Common myeloid progenitor, CD34-positive (primary cell): ENCODE measurements around the gene CUL7.
"Not testable (repeated sequence)": the region's sequence is repeated elsewhere in the genome, so short reads cannot be mapped to it uniquely, and the experiment has no call there.

Experiments
- CTCF ChIA-PET: fragments of 350-600 bp; sonication (Branson Sonifier 250); formaldehyde crosslinking; loops from one replicate; lab custom pipeline; 2021; ENCODE audit warnings: antibody characterized with exemption; lab: Charles Lee
- POLR2A ChIA-PET: fragments of 350-600 bp; sonication (Branson Sonifier 250); formaldehyde crosslinking; loops from one replicate; lab custom pipeline; 2021; ENCODE audit warnings: antibody characterized with exemption; lab: Charles Lee
- DNase-seq, 3 donors: peaks; one replicate each; pipeline versions ENCODE4 v3.0.0 to v3.0.0-alpha.2; 2013
- H3K27ac ChIP-seq, 2 experiments: 1 replicate in 1 of 2; 2 replicates in 1 of 2; pipeline ENCODE4 v1.7.0; 2013; ENCODE audit warnings: inconsistent platforms in 2 of 2, low read length in 2 of 2, mild to moderate bottlenecking in 2 of 2, low read depth in 1 of 2, moderate library complexity in 1 of 2; ENCODE audit not compliant: severe bottlenecking in 2 of 2, insufficient read depth in 1 of 2, poor library complexity in 1 of 2
- H3K27me3 ChIP-seq, 5 experiments: replicated peaks in 2 of 5; 1 replicate in 3 of 5; 2 replicates in 2 of 5; pipeline versions ENCODE4 v1.6.1 to v1.7.0; 2013; ENCODE audit warnings: low read length in 4 of 5, mild to moderate bottlenecking in 2 of 5, moderate library complexity in 2 of 5, inconsistent platforms in 1 of 5; ENCODE audit not compliant: insufficient read depth in 5 of 5, control insufficient read depth in 4 of 5
- H3K36me3 ChIP-seq, 4 experiments: 1 replicate in 2 of 4; 2 replicates in 2 of 4; pipeline versions ENCODE4 v1.6.1 to v1.7.0; 2013; ENCODE audit warnings: low read length in 3 of 4, control low read depth in 1 of 4, mild to moderate bottlenecking in 1 of 4; ENCODE audit not compliant: control insufficient read depth in 4 of 4, insufficient read depth in 4 of 4
- H3K4me1 ChIP-seq, 4 experiments: 1 replicate in 3 of 4; 2 replicates in 1 of 4; pipeline versions ENCODE4 v1.6.1 to v1.7.1; 2013; ENCODE audit warnings: low read length in 3 of 4, mild to moderate bottlenecking in 3 of 4, control low read depth in 1 of 4, inconsistent platforms in 1 of 4, moderate library complexity in 1 of 4; ENCODE audit not compliant: control insufficient read depth in 4 of 4, insufficient read depth in 4 of 4; ENCODE audit errors: control extremely low read depth in 1 of 4
- H3K4me3 ChIP-seq, 7 experiments: 1 replicate in 4 of 7; 2 replicates in 3 of 7; pipeline versions ENCODE4 v1.5.1 to v1.7.0; 2013; ENCODE audit warnings: mild to moderate bottlenecking in 7 of 7, low read length in 6 of 7, moderate library complexity in 6 of 7, inconsistent platforms in 2 of 7, low read depth in 2 of 7, control low read depth in 1 of 7; ENCODE audit not compliant: insufficient read depth in 4 of 7, control insufficient read depth in 1 of 7; ENCODE audit errors: extremely low read depth in 1 of 7
- H3K9me3 ChIP-seq, 5 experiments: 1 replicate in 4 of 5; 2 replicates in 1 of 5; pipeline versions ENCODE4 v1.6.1 to v1.7.1; 2013; ENCODE audit warnings: low read length in 4 of 5, mild to moderate bottlenecking in 2 of 5, inconsistent platforms in 1 of 5, low read depth in 1 of 5, moderate library complexity in 1 of 5; ENCODE audit not compliant: control insufficient read depth in 4 of 5, insufficient read depth in 2 of 5; ENCODE audit errors: control extremely low read depth in 1 of 5
- WGBS: methylation state at CpG from one replicate; pipeline ENCODE4 v1.1.5; 2013; ENCODE audit not compliant: insufficient coverage; 5-methylcytosine and 5-hydroxymethylcytosine counted together

The CUL7 gene

DNA sequence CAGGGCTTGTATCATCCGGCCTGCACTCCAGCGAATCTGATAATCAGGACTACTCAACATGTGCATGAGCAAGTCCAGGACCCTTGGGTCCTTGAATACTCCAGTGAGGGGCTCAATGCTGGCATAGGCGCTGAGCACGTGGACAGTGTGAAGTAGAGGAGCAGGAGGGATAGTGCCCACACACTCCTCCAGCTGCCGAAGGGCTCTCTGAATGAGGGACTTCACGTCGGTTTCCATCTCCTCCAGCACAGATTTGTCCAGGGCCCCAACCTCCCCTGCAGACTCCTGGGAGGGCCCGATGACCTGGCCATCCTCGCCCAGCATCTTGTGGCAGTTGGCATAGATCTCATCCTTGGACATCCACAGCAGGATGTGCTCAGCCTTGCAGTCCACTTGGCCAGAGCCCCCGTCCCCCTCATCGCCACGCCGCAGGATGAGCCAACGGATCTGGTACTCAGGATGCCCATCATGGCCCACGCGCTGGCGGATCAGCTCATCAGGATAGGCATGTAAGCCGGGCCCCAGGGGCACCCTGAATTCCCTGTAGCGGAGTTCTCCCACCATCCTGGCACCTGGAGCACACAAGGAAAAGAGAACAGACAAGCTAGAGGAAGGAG is 1.3 kb downstream of the CUL7 start:
- ChIA-PET CTCF (interaction anchor here (1.8 kb wide), 1 partner anchor 18 kb away, joined by 4 read pairs; no protein-coding TSS in a partner anchor), POLR2A (no interaction called here)
- H3K4me1 ChIP-seq = peaks cover 0 to 21% (median 19%) of the 10 kb centered on the region in 4 experiments
- H3K36me3 ChIP-seq = peaks cover 4 to 57% (median 29%) of the 10 kb centered on the region in 4 experiments
- H3K27me3 ChIP-seq = no peaks in the 10 kb centered on the region
- 97% methylated on average over 19 of the region's 19 CpGs for WGBS
- DNase-seq = no peak
- peak overlapping the region in 1 of 2 experiments; percentile 90 for H3K27ac ChIP-seq
- H3K9me3 ChIP-seq = no peaks in the 10 kb centered on the region
- peak overlapping the region in 3 of 7 experiments; percentile 83 to 93 (median 91) for H3K4me3 ChIP-seq

GRCh38 chr6:43050981-43051380 is 2.7 kb downstream of the CUL7 start:
- 98% methylated on average over 10 of the region's 17 CpGs for WGBS
- DNase-seq = no peak
- POLR2A ChIA-PET = no interaction called here
- peaks cover 0 to 21% (median 19%) of the 10 kb centered on the region in 4 experiments for H3K4me1 ChIP-seq
- CTCF ChIA-PET = interaction anchor here (1.1 kb wide), 1 partner anchor 40 kb away, joined by 4 read pairs; no protein-coding TSS in a partner anchor
- no peak overlapping the region for H3K4me3 ChIP-seq
- no peaks in the 10 kb centered on the region for H3K9me3 ChIP-seq
- peaks cover 7 to 66% (median 34%) of the 10 kb centered on the region in 4 experiments for H3K36me3 ChIP-seq
- peak overlapping the region in 1 of 2 experiments; percentile 11 for H3K27ac ChIP-seq
- H3K27me3 ChIP-seq = no peaks in the 10 kb centered on the region

GRCh38 chr6:43047998-43048397 is 5.7 kb downstream of the CUL7 start:
- H3K36me3 ChIP-seq = peaks cover 7 to 78% (median 46%) of the 10 kb centered on the region in 4 experiments
- CTCF ChIA-PET = no interaction called here

DNA sequence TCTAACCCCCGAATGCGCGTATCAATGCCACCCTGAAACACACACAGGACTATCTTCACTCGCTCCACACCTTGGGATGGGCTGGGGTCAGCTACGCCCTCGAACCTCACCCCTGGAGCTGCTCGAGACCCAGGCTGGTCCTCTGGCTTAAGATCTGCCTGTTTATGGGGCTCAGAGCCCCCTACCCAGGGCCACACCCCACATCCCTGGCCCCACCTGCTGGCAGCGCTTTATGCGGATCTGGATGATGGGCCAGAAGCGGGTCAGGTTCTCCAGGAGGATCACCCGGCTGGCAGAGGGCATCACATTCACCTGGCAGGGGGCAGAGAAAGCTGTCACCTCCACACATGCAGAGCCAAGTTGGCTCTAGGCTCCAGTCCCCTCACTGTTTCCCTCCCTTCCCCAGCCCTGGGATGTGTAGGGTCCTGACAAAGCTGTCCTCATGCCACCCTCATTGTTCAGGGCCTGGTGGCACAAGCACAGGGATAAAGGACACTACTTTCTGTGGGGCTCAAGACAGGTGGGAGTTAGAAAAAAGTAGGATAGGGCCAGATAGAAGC is 8.2 kb downstream of the CUL7 start:
- WGBS = 89% methylated on average over 10 of the region's 11 CpGs
- ChIA-PET CTCF (interaction anchor here (1.1 to 1.3 kb wide), 2 partner anchors 11 to 21 kb away, joined by 3 read pairs; no protein-coding TSS in a partner anchor), POLR2A (no interaction called here)
- Histone ChIP-seq H3K4me3 (no peak overlapping the region), H3K27ac (no peak overlapping the region), H3K9me3 (no peaks in the 10 kb centered on the region), H3K36me3 (peaks cover 11 to 78% (median 51%) of the 10 kb centered on the region in 4 experiments), H3K27me3 (no peaks in the 10 kb centered on the region), H3K4me1 (no peaks in the 10 kb centered on the region)
- DNase-seq = no peak

More at GRCh38 chr6:43047998-43048397, 5.7 kb downstream of the CUL7 start:
- Histone ChIP-seq H3K9me3 (no peaks in the 10 kb centered on the region), H3K4me3 (no peak overlapping the region), H3K27me3 (no peaks in the 10 kb centered on the region), H3K27ac (no peak overlapping the region), H3K4me1 (peaks cover 0 to 12% (median 9%) of the 10 kb centered on the region in 4 experiments)
- POLR2A ChIA-PET = no interaction called here
- 98% methylated on average over 7 of the region's 7 CpGs for WGBS
- DNase-seq = no peak

GRCh38 chr6:43043310-43043709 is 10.3 kb downstream of the CUL7 start:
- H3K4me3 ChIP-seq = no peak overlapping the region
- DNase-seq = no peak
- no peaks in the 10 kb centered on the region for H3K9me3 ChIP-seq
- peaks cover 0 to 5% (median 0%) of the 10 kb centered on the region in 4 experiments for H3K4me1 ChIP-seq
- ChIA-PET CTCF (no interaction called here), POLR2A (interaction anchor here (0.8 kb wide), 1 partner anchor 82 kb away, joined by 3 read pairs; no protein-coding TSS in a partner anchor)
- H3K27me3 ChIP-seq = no peaks in the 10 kb centered on the region
- WGBS = 94% methylated on average over 9 of the region's 9 CpGs
- H3K36me3 ChIP-seq = peaks cover 9 to 82% (median 55%) of the 10 kb centered on the region in 4 experiments
- H3K27ac ChIP-seq = no peak overlapping the region

DNA sequence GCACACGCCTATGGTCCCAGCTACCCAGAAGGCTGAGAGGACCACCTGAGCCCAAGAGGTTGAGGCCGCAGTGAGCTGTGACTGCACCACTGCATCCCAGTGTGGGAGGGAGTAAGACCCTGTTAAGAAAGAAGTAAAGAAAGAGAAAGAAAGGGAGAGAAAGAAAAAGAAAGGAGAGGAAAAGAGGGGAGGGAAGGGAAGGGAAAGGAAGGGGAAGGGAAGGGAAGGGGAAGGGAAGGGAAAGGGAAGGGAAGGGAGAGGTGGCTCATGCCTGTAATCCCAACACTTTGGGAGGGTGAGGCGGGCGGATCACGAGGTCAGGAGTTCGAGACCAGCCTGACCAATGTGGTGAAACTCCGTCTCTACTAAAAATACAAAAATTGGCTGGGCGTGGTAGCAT is 12.2 kb downstream of the CUL7 start:
- CTCF ChIA-PET = interaction anchor here (0.6 kb wide), 1 partner anchor 380 kb away, joined by 4 read pairs; no protein-coding TSS in a partner anchor
- H3K4me1 ChIP-seq, H3K4me3 ChIP-seq, H3K9me3 ChIP-seq, DNase-seq, H3K27ac ChIP-seq, POLR2A ChIA-PET, H3K27me3 ChIP-seq: not testable (repeated sequence)
- 100% methylated on average over 4 of the region's 8 CpGs for WGBS
- peaks cover 4 to 83% (median 57%) of the 10 kb centered on the region in 4 experiments for H3K36me3 ChIP-seq
